SK-N-SH (cell line): Measurements from ENCODE around the gene SNX15. TPM values are rescaled to one million over a fixed set of nuclear protein-coding genes. Genes with fewer than 3 reads are reported as not detected.

Experiments used
- CTCF ChIA-PET: fragments of 300-600, 350-600 bp; formaldehyde crosslinking; extraction: SDS; loops from one replicate; lab custom pipeline; 2021; lab: Yijun Ruan, JAX
- POLR2A ChIA-PET: fragments of 350-600 bp; sonication (Branson Sonifier 250); formaldehyde crosslinking; extraction: SDS; loops from one replicate; lab custom pipeline; 2020; ENCODE audit warnings: antibody characterized with exemption, inconsistent platforms; lab: Yijun Ruan, JAX
- DNase-seq: peaks from one replicate; pipeline ENCODE4 v3.0.0; 2012
- H2AFZ ChIP-seq: fragments of 200-600 bp; sonication (generic); 2 replicates; pipeline ENCODE4 v1.8.1; 2016; ENCODE audit warnings: antibody characterized with exemption, mild to moderate bottlenecking, low read depth
- H3F3A ChIP-seq: fragments of 200-600 bp; sonication (generic); replicated peaks from 2 replicates; pipeline ENCODE3; 2016; ENCODE audit warnings: antibody characterized with exemption, mild to moderate bottlenecking; ENCODE audit not compliant: insufficient read depth
- H3K27ac ChIP-seq, 2 experiments: fragments of 200-500 bp in 1 of 2; fragments of 200-600 bp in 1 of 2; sonication (Bioruptor generic) in 1 of 2; sonication (generic), shearing (Covaris generic) in 1 of 2; 2 replicates each; pipeline versions ENCODE4 v1.5.1 to v1.6.1; 2014 to 2016; ENCODE audit warnings: low read depth in 2 of 2, inconsistent platforms in 1 of 2, low read length in 1 of 2, mild to moderate bottlenecking in 1 of 2, mixed read lengths in 1 of 2
- H3K27me3 ChIP-seq: fragments of 200-600 bp; sonication (generic), shearing (Covaris generic); 2 replicates; pipeline ENCODE4 v1.6.1; 2016; ENCODE audit warnings: mixed run types; ENCODE audit not compliant: insufficient read depth
- H3K36me3 ChIP-seq, 2 experiments: fragments of 200-500 bp in 1 of 2; fragments of 200-600 bp in 1 of 2; sonication (Bioruptor generic) in 1 of 2; sonication (generic) in 1 of 2; replicated peaks in 1 of 2; 2 replicates each; pipeline versions ENCODE3 to v1.5.1; 2014 to 2016; ENCODE audit warnings: low read length in 1 of 2, mild to moderate bottlenecking in 1 of 2; ENCODE audit not compliant: insufficient read depth in 2 of 2, control insufficient read depth in 1 of 2
- H3K4me1 ChIP-seq, 2 experiments: fragments of 200-500 bp in 1 of 2; fragments of 200-600 bp in 1 of 2; sonication (Bioruptor generic) in 1 of 2; sonication (generic), shearing (Covaris generic) in 1 of 2; 2 replicates each; pipeline versions ENCODE4 v1.5.1 to v1.6.1; 2014 to 2016; ENCODE audit warnings: low read depth in 1 of 2, low read length in 1 of 2, mixed run types in 1 of 2; ENCODE audit not compliant: insufficient read depth in 2 of 2, control insufficient read depth in 1 of 2
- H3K4me2 ChIP-seq: fragments of 200-600 bp; sonication (generic), shearing (Covaris generic); 2 replicates; pipeline ENCODE4 v1.6.1; 2017; ENCODE audit warnings: mixed run types
- H3K4me3 ChIP-seq, 2 experiments: fragments of 200-500 bp in 1 of 2; fragments of 200-600 bp in 1 of 2; sonication (Bioruptor generic) in 1 of 2; sonication (generic), shearing (Covaris generic) in 1 of 2; 2 replicates each; pipeline versions ENCODE4 v1.5.1 to v1.8.1; 2014 to 2016; ENCODE audit warnings: low read depth in 2 of 2, inconsistent platforms in 1 of 2, low read length in 1 of 2, mild to moderate bottlenecking in 1 of 2, mixed read lengths in 1 of 2, moderate library complexity in 1 of 2
- H3K79me2 ChIP-seq: fragments of 200-600 bp; sonication (generic); 2 replicates; pipeline ENCODE4 v1.8.1; 2017; ENCODE audit warnings: mild to moderate bottlenecking; ENCODE audit not compliant: insufficient read depth
- H3K9ac ChIP-seq: fragments of 200-600 bp; sonication (generic); 2 replicates; pipeline ENCODE4 v1.6.1; 2017; ENCODE audit warnings: mixed run types
- H3K9me2 ChIP-seq: fragments of 200-600 bp; sonication (generic); 2 replicates; pipeline ENCODE4 v1.6.1; 2017; ENCODE audit warnings: mixed run types
- H3K9me3 ChIP-seq: fragments of 200-600 bp; sonication (generic); 2 replicates; pipeline ENCODE4 v1.6.1; 2017; ENCODE audit warnings: mixed run types, mild to moderate bottlenecking, moderate library complexity
- H4K20me1 ChIP-seq: fragments of 200-600 bp; sonication (generic); 2 replicates; pipeline ENCODE4 v1.6.1; 2017; ENCODE audit warnings: mild to moderate bottlenecking, mixed run types; ENCODE audit not compliant: insufficient read depth
- ELF1 ChIP-seq: IDR thresholded peaks from 2 replicates; pipeline ENCODE4 v1.4.0; 2012
- EZH2phosphoT487 ChIP-seq: fragments of 200-600 bp; sonication (generic); IDR thresholded peaks from 2 replicates; pipeline ENCODE4 v1.6.1; 2017; ENCODE audit warnings: low read depth, mixed run types, mild to moderate bottlenecking, antibody characterized with exemption, moderate library complexity, borderline replicate concordance
- FOSL2 ChIP-seq: IDR thresholded peaks from 2 replicates; pipeline ENCODE4 v1.4.0; 2012; ENCODE audit warnings: low read depth, mild to moderate bottlenecking, moderate library complexity, borderline replicate concordance
- FOXJ3 ChIP-seq: sonication (generic); formaldehyde crosslinking; IDR thresholded peaks from 2 replicates; pipeline ENCODE4 v1.5.1; 2020; ENCODE audit warnings: mild to moderate bottlenecking, missing genetic modification reagents
- FOXM1 ChIP-seq: IDR thresholded peaks from 2 replicates; pipeline ENCODE4 v1.4.0; 2012; ENCODE audit warnings: low read depth, mild to moderate bottlenecking
- JUND ChIP-seq: IDR thresholded peaks from 2 replicates; pipeline ENCODE4 v1.4.0; 2012
- MEF2A ChIP-seq: IDR thresholded peaks from 2 replicates; pipeline ENCODE4 v1.4.0; 2012; ENCODE audit warnings: low read depth, borderline replicate concordance
- MXI1 ChIP-seq: IDR thresholded peaks from 2 replicates; pipeline ENCODE4 v1.6.1; 2012; ENCODE audit warnings: mild to moderate bottlenecking, low read depth, low read length, improper control_type of control experiment
- NRF1 ChIP-seq: IDR thresholded peaks from 2 replicates; pipeline ENCODE4 v1.6.1; 2012; ENCODE audit warnings: low read depth, mild to moderate bottlenecking, low read length
- RAD21 ChIP-seq: IDR thresholded peaks from 2 replicates; pipeline ENCODE4 v1.6.1; 2012; ENCODE audit warnings: mild to moderate bottlenecking, low read length
- RFX5 ChIP-seq: IDR thresholded peaks from 2 replicates; pipeline ENCODE4 v1.6.1; 2012; ENCODE audit warnings: mild to moderate bottlenecking, improper control_type of control experiment, low read length
- SIN3A ChIP-seq: IDR thresholded peaks from 2 replicates; pipeline ENCODE4 v1.6.1; 2012; ENCODE audit warnings: low read depth, mild to moderate bottlenecking, low read length, moderate library complexity, borderline replicate concordance
- TAF1 ChIP-seq: IDR thresholded peaks from 2 replicates; pipeline ENCODE4 v1.6.1; 2012; ENCODE audit warnings: low read depth, mild to moderate bottlenecking, low read length, moderate library complexity, borderline replicate concordance
- TEAD4 ChIP-seq: IDR thresholded peaks from 2 replicates; pipeline ENCODE4 v1.4.0; 2012; ENCODE audit warnings: mild to moderate bottlenecking, borderline replicate concordance; ENCODE audit not compliant: insufficient read depth
- YY1 ChIP-seq: IDR thresholded peaks from 2 replicates; pipeline ENCODE4 v1.4.0; 2012; ENCODE audit warnings: low read depth, mild to moderate bottlenecking
- WGBS: methylation state at CpG from one replicate; pipeline ENCODE4 v1.1.6; 2017; ENCODE audit warnings: low lambda C conversion rate; 5-methylcytosine and 5-hydroxymethylcytosine counted together
- polyA plus RNA-seq, 3 experiments: library from polyadenylated mRNA; depleted of rRNA; stranded (reverse); fragments of >200 nt; gene quantifications; 2 replicates each; pipeline ENCODE4 v1.2.3, GENCODE V29; 2012
- TF ChIP-seq, protein P1 (sequence below): IDR thresholded peaks from 2 replicates; pipeline ENCODE4 v1.6.1; 2012; ENCODE audit warnings: mild to moderate bottlenecking, low read depth, low read length, moderate library complexity
- TF ChIP-seq, protein P2 (sequence below): fragments of 200-600 bp; sonication (generic); IDR thresholded peaks from 2 replicates; pipeline ENCODE4 v1.6.1; 2017; ENCODE audit warnings: antibody characterized with exemption, mild to moderate bottlenecking, moderate library complexity
- TF ChIP-seq, protein P3 (sequence below): fragments of 150-350 bp; IDR thresholded peaks from 2 replicates; pipeline ENCODE4 v1.6.1; 2016; ENCODE audit warnings: mild to moderate bottlenecking, low read depth, low read length
- TF ChIP-seq, protein P4 (sequence below): IDR thresholded peaks from 2 replicates; pipeline ENCODE4 v1.4.0; 2012; ENCODE audit warnings: low read depth, borderline replicate concordance
- TF ChIP-seq, protein P5 (sequence below): IDR thresholded peaks from 2 replicates; pipeline ENCODE4; 2012

Gene SNX15
- polyA plus RNA-seq, 1 of the 3 experiments (the other 2 are of a cell fraction): 17.2 TPM

DNA sequence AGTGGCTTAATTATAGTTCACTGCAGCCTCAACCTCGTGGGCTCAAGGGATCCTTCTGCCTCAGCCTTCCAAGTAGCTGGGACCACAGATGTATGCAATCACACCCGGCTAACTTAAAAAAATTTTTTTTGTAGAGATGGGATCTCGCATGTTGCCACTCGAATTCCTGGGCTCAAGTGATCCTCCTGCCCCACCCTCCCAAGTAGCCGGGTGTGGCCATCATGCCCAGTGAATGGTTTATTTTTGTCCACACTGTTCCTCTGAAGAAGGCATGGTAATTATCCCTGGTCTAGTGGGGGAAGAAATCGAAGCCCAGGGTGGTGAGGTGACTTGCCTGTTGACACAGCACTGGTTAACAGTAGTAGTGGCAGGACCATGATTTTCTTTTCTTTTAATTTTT, 15.7 kb downstream of the SNX15 start (continued):
- TF ChIP-seq, protein P1, sequence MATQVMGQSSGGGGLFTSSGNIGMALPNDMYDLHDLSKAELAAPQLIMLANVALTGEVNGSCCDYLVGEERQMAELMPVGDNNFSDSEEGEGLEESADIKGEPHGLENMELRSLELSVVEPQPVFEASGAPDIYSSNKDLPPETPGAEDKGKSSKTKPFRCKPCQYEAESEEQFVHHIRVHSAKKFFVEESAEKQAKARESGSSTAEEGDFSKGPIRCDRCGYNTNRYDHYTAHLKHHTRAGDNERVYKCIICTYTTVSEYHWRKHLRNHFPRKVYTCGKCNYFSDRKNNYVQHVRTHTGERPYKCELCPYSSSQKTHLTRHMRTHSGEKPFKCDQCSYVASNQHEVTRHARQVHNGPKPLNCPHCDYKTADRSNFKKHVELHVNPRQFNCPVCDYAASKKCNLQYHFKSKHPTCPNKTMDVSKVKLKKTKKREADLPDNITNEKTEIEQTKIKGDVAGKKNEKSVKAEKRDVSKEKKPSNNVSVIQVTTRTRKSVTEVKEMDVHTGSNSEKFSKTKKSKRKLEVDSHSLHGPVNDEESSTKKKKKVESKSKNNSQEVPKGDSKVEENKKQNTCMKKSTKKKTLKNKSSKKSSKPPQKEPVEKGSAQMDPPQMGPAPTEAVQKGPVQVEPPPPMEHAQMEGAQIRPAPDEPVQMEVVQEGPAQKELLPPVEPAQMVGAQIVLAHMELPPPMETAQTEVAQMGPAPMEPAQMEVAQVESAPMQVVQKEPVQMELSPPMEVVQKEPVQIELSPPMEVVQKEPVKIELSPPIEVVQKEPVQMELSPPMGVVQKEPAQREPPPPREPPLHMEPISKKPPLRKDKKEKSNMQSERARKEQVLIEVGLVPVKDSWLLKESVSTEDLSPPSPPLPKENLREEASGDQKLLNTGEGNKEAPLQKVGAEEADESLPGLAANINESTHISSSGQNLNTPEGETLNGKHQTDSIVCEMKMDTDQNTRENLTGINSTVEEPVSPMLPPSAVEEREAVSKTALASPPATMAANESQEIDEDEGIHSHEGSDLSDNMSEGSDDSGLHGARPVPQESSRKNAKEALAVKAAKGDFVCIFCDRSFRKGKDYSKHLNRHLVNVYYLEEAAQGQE: no peak
- TF ChIP-seq NRF1: no peak
- no peak for TF ChIP-seq YY1
- no peak for TF ChIP-seq TEAD4
- TF ChIP-seq FOXJ3 (CRISPR knock-in tag): no peak

DNA sequence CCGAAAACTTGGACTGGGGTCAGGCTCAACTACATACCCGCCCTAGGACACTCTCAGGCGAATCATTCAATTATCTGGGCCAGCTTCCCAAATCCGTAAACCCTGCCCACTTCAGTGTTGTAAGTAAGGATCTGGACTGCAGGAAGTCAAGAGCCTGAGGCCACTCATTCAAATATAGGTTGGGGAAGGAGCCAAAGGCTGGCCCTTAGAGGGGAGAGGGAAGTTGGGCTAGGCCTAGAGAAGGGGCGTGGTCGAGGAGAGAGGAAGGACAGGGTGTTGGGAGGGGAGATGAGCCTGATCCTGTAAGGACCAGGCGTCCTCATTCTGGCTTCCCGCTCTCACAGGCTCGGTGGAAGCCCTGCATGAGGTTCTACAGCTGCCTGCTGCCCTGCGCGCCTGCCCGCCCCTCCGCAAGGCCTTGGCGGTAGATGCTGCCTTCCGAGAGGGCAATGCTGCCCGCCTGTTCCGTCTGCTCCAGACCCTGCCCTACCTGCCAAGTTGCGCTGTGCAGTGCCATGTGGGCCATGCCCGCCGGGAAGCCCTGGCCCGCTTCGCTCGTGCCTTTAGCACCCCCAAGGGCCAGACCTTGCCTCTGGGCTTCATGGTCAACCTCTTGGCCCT, 16.8 kb downstream of the SNX15 start:
- Histone ChIP-seq H3K79me2 (peaks cover 30% of the 10 kb centered on the region), H2AFZ (no peak overlapping the region), H3K27ac (no peak overlapping the region), H3K9me3 (no peaks in the 10 kb centered on the region), H3K9ac (no peak overlapping the region), H3K4me1 (peaks cover 5 to 7% of the 10 kb centered on the region in 2 experiments; a peak in 2 of 4 replicates), H3K4me2 (no peak overlapping the region), H3F3A (peaks cover 12% of the 10 kb centered on the region), H3K9me2 (no peaks in the 10 kb centered on the region), H3K4me3 (no peak overlapping the region), H3K36me3 (peaks cover 8 to 13% of the 10 kb centered on the region in 2 experiments), H4K20me1 (no peaks in the 10 kb centered on the region), H3K27me3 (no peaks in the 10 kb centered on the region)
- no peak for DNase-seq
- ChIA-PET CTCF (no interaction called here), POLR2A (no interaction called here)
- WGBS: 85% methylated on average over 7 of the region's 23 CpGs
- TF ChIP-seq RFX5 (no peak), FOXJ3 (CRISPR knock-in tag) (no peak), MXI1 (no peak), MEF2A (no peak), FOSL2 (no peak), TEAD4 (no peak), JUND (no peak), SIN3A (no peak), ELF1 (no peak), EZH2phosphoT487 (no peak), FOXM1 (no peak), RAD21 (no peak), NRF1 (no peak), TAF1 (no peak)
- TF ChIP-seq, protein P2, sequence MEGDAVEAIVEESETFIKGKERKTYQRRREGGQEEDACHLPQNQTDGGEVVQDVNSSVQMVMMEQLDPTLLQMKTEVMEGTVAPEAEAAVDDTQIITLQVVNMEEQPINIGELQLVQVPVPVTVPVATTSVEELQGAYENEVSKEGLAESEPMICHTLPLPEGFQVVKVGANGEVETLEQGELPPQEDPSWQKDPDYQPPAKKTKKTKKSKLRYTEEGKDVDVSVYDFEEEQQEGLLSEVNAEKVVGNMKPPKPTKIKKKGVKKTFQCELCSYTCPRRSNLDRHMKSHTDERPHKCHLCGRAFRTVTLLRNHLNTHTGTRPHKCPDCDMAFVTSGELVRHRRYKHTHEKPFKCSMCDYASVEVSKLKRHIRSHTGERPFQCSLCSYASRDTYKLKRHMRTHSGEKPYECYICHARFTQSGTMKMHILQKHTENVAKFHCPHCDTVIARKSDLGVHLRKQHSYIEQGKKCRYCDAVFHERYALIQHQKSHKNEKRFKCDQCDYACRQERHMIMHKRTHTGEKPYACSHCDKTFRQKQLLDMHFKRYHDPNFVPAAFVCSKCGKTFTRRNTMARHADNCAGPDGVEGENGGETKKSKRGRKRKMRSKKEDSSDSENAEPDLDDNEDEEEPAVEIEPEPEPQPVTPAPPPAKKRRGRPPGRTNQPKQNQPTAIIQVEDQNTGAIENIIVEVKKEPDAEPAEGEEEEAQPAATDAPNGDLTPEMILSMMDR: no peak
- TF ChIP-seq, protein P3, sequence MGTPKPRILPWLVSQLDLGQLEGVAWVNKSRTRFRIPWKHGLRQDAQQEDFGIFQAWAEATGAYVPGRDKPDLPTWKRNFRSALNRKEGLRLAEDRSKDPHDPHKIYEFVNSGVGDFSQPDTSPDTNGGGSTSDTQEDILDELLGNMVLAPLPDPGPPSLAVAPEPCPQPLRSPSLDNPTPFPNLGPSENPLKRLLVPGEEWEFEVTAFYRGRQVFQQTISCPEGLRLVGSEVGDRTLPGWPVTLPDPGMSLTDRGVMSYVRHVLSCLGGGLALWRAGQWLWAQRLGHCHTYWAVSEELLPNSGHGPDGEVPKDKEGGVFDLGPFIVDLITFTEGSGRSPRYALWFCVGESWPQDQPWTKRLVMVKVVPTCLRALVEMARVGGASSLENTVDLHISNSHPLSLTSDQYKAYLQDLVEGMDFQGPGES: no peak
- TF ChIP-seq, protein P4, sequence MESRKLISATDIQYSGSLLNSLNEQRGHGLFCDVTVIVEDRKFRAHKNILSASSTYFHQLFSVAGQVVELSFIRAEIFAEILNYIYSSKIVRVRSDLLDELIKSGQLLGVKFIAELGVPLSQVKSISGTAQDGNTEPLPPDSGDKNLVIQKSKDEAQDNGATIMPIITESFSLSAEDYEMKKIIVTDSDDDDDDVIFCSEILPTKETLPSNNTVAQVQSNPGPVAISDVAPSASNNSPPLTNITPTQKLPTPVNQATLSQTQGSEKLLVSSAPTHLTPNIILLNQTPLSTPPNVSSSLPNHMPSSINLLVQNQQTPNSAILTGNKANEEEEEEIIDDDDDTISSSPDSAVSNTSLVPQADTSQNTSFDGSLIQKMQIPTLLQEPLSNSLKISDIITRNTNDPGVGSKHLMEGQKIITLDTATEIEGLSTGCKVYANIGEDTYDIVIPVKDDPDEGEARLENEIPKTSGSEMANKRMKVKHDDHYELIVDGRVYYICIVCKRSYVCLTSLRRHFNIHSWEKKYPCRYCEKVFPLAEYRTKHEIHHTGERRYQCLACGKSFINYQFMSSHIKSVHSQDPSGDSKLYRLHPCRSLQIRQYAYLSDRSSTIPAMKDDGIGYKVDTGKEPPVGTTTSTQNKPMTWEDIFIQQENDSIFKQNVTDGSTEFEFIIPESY: no peak
- TF ChIP-seq, protein P5, sequence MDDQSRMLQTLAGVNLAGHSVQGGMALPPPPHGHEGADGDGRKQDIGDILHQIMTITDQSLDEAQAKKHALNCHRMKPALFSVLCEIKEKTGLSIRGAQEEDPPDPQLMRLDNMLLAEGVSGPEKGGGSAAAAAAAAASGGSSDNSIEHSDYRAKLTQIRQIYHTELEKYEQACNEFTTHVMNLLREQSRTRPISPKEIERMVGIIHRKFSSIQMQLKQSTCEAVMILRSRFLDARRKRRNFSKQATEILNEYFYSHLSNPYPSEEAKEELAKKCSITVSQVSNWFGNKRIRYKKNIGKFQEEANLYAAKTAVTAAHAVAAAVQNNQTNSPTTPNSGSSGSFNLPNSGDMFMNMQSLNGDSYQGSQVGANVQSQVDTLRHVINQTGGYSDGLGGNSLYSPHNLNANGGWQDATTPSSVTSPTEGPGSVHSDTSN: no peak
